Measurements from ENCODE around the gene ZNF888.

DNA sequence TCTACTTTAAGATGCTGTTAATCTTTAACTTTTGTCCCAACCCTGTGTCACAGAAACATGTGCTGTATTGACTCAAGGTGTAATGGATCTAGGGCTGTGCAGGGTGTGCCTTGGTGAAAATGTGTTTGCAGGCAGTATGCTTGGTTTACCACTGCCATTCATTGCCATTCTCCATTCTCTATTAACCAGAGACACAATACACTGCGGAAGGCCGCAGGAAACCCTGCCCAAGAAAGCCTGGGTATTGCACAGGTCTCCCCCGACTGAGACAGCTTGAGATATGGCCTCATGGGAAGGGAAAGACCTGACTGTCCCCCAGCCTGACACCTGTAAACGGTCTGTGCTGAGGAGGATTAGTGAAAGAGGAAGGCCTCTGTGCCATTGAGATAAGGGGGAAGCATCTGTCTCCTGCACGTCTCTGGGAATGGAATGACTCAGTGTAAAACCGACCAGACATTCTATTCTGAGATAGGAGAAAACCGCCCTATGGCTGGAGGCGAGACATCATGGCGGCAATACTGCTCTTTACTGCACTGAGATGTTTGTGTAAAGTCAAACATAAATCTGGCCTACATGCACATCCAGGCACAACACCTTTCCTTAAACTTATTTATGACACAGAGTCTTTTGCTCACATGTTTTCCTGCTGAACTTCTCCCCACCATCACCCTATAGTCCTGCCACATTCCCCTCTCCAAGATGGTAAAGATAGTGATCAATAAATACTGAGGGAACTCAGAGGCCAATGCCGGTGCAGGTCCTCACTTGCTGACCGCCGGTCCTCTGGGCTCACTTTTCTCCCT, 13.1 kb upstream of the ZNF888 start:
- TF ChIP-seq, protein P1, sequence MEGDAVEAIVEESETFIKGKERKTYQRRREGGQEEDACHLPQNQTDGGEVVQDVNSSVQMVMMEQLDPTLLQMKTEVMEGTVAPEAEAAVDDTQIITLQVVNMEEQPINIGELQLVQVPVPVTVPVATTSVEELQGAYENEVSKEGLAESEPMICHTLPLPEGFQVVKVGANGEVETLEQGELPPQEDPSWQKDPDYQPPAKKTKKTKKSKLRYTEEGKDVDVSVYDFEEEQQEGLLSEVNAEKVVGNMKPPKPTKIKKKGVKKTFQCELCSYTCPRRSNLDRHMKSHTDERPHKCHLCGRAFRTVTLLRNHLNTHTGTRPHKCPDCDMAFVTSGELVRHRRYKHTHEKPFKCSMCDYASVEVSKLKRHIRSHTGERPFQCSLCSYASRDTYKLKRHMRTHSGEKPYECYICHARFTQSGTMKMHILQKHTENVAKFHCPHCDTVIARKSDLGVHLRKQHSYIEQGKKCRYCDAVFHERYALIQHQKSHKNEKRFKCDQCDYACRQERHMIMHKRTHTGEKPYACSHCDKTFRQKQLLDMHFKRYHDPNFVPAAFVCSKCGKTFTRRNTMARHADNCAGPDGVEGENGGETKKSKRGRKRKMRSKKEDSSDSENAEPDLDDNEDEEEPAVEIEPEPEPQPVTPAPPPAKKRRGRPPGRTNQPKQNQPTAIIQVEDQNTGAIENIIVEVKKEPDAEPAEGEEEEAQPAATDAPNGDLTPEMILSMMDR (conservative IDR thresholded peaks at IDR 0.05; ENCODE audit: low read depth in 2 of 2): no peak
- TF ChIP-seq POLR2AphosphoS5 (IDR thresholded peaks at IDR 0.05; ENCODE audit: low read depth) (no peak), JUNB (IDR thresholded peaks at IDR 0.05; ENCODE audit: unreplicated experiment) (no peak)

Data from GM23338 (cell line).